ENCODE data around the gene TMEM69.

GRCh38 chr1:45721207-45721606 lies 33.2 kb downstream of the TMEM69 start:
- TF ChIP-seq POLR2A (IDR thresholded peaks at IDR 0.05) = no peak
- no peak for TF ChIP-seq CTCF (IDR thresholded peaks at IDR 0.05)

Measured in uterus (tissue), 2 donors.